GM12872 (cell line): Measurements from ENCODE around the gene BEAN1.

Source experiments
- CTCF ChIP-seq: IDR thresholded peaks from 3 replicates; pipeline ENCODE4 v1.5.1; 2011; ENCODE audit warnings: low read depth, mild to moderate bottlenecking, low read length, moderate library complexity; ENCODE audit not compliant: insufficient read depth

BEAN1 gene

GRCh38 chr16:66515596-66516508, 88.8 kb downstream of the BEAN1 start:
- TF ChIP-seq CTCF, result peak; percentile 45; the same call in 1 of the 3 replicates

GRCh38 chr16:66516509-66516807, 89.4 kb downstream of the BEAN1 start:
- TF ChIP-seq CTCF, result no peak

- TF ChIP-seq CTCF, result no peak
Measured at GRCh38 chr16:66516808-66517585, 89.9 kb downstream of the BEAN1 start.

- no peak for TF ChIP-seq CTCF
Measured at GRCh38 chr16:66517586-66518263, 90.6 kb downstream of the BEAN1 start.

- no peak for TF ChIP-seq CTCF
Measured at GRCh38 chr16:66519482-66520373, 92.6 kb downstream of the BEAN1 start.

- no peak for TF ChIP-seq CTCF
Measured at GRCh38 chr16:66520406-66521170, 93.5 kb downstream of the BEAN1 start.
